CD14-positive monocyte (primary cell): ENCODE results near the gene CCDC175. TPM values are rescaled to one million over a fixed set of nuclear protein-coding genes. Genes with fewer than 3 reads are reported as not detected.

Source experiments
- DNase-seq, 3 donors: peaks; one replicate each; pipeline ENCODE4 v3.0.0-alpha.2; 2011 to 2022
- H2AFZ ChIP-seq: 2 replicates; pipeline ENCODE4 v1.6.0; 2012; ENCODE audit warnings: mild to moderate bottlenecking, low read depth, low read length, inconsistent platforms; ENCODE audit not compliant: insufficient read depth, poor library complexity, severe bottlenecking
- H3K27ac ChIP-seq, 2 donors: 1 replicate in 1 of 2; 2 replicates in 1 of 2; pipeline ENCODE4 v1.5.1; 2012 to 2013; ENCODE audit warnings: low read length in 2 of 2, control low read depth in 1 of 2, inconsistent platforms in 1 of 2, low read depth in 1 of 2, mild to moderate bottlenecking in 1 of 2
- H3K27me3 ChIP-seq, 2 donors: one replicate each; pipeline versions ENCODE4 v1.6.0 to v1.6.1; 2011 to 2013; ENCODE audit warnings: low read length in 2 of 2; ENCODE audit not compliant: control insufficient read depth in 2 of 2, insufficient read depth in 2 of 2
- H3K36me3 ChIP-seq, 2 donors: replicated peaks in 1 of 2; 1 replicate in 1 of 2; 2 replicates in 1 of 2; pipeline versions ENCODE4 v1.5.1 to v1.6.1; 2012 to 2013; ENCODE audit warnings: low read length in 2 of 2, control low read depth in 1 of 2, inconsistent platforms in 1 of 2, mild to moderate bottlenecking in 1 of 2; ENCODE audit not compliant: insufficient read depth in 2 of 2, control insufficient read depth in 1 of 2
- H3K4me1 ChIP-seq, 2 donors: 1 replicate in 1 of 2; 2 replicates in 1 of 2; pipeline versions ENCODE4 v1.5.1 to v1.6.1; 2012 to 2013; ENCODE audit warnings: low read length in 2 of 2, control low read depth in 1 of 2, inconsistent platforms in 1 of 2, mild to moderate bottlenecking in 1 of 2, moderate library complexity in 1 of 2; ENCODE audit not compliant: insufficient read depth in 2 of 2, control insufficient read depth in 1 of 2
- H3K4me2 ChIP-seq: replicated peaks from 2 replicates; pipeline ENCODE3; 2012; ENCODE audit warnings: low read length, moderate library complexity, mild to moderate bottlenecking; ENCODE audit not compliant: poor library complexity, severe bottlenecking; ENCODE audit errors: extremely low read depth
- H3K4me3 ChIP-seq, 3 experiments: fragments of 200-600 bp in 1 of 3; sonication (generic) in 1 of 3; replicated peaks in 1 of 3; 1 replicate in 2 of 3; 2 replicates in 1 of 3; pipeline ENCODE4 v1.5.1; 2011 to 2013; ENCODE audit warnings: low read length in 3 of 3, mild to moderate bottlenecking in 3 of 3, control low read depth in 2 of 3, low read depth in 2 of 3, inconsistent platforms in 1 of 3, moderate library complexity in 1 of 3
- H3K79me2 ChIP-seq: 2 replicates; pipeline ENCODE4 v1.6.0; 2012; ENCODE audit warnings: mild to moderate bottlenecking, control low read depth, inconsistent platforms, low read length, moderate library complexity; ENCODE audit not compliant: insufficient read depth
- H3K9ac ChIP-seq: 2 replicates; pipeline ENCODE4 v1.6.0; 2017; ENCODE audit warnings: low read length, mild to moderate bottlenecking; ENCODE audit not compliant: insufficient read depth, poor library complexity, severe bottlenecking
- H3K9me3 ChIP-seq, 2 donors: replicated peaks in 1 of 2; 1 replicate in 1 of 2; 2 replicates in 1 of 2; pipeline versions ENCODE4 v1.5.1 to v1.6.1; 2012 to 2013; ENCODE audit warnings: low read length in 2 of 2, control low read depth in 1 of 2; ENCODE audit not compliant: control insufficient read depth in 1 of 2, insufficient read depth in 1 of 2
- H4K20me1 ChIP-seq: 2 replicates; pipeline ENCODE4 v1.6.0; 2012; ENCODE audit warnings: mild to moderate bottlenecking, low read length, control low read depth, moderate library complexity; ENCODE audit not compliant: insufficient read depth
- H3K27ac Mint-ChIP-seq, 7 donors: one replicate each; pipeline ENCODE4 v1.8.0; 2020; ENCODE audit warnings: mild to moderate bottlenecking in 7 of 7, mixed read lengths in 7 of 7, moderate library complexity in 6 of 7, inconsistent platforms in 2 of 7
- H3K27me3 Mint-ChIP-seq, 3 donors: one replicate each; pipeline ENCODE4 v1.8.0; 2021 to 2022; ENCODE audit warnings: low read depth in 3 of 3, mild to moderate bottlenecking in 3 of 3, mixed read lengths in 3 of 3, moderate library complexity in 3 of 3, inconsistent platforms in 1 of 3
- H3K36me3 Mint-ChIP-seq, 2 donors: one replicate each; pipeline ENCODE4 v1.8.0; 2020; ENCODE audit warnings: mixed read lengths in 2 of 2, inconsistent platforms in 1 of 2, mild to moderate bottlenecking in 1 of 2
- H3K4me1 Mint-ChIP-seq: one replicate; pipeline ENCODE4 v1.8.0; 2020; ENCODE audit warnings: mild to moderate bottlenecking, mixed read lengths
- H3K4me3 Mint-ChIP-seq, 2 donors: one replicate each; pipeline ENCODE4 v1.8.0; 2020; ENCODE audit warnings: mild to moderate bottlenecking in 2 of 2, mixed read lengths in 2 of 2, moderate library complexity in 1 of 2
- H3K9me3 Mint-ChIP-seq, 7 donors: one replicate each; pipeline ENCODE4 v1.8.0; 2020 to 2022; ENCODE audit warnings: mixed read lengths in 7 of 7, mild to moderate bottlenecking in 6 of 7, moderate library complexity in 6 of 7, inconsistent platforms in 2 of 7
- CTCF ChIP-seq: fragments of 200-600 bp; IDR thresholded peaks from one replicate; pipeline ENCODE4 v1.8.0; 2022; ENCODE audit warnings: antibody characterized with exemption, mild to moderate bottlenecking
- WGBS: methylation state at CpG from one replicate; pipeline ENCODE4 v1.1.5; 2013; ENCODE audit warnings: missing lambda C conversion rate; ENCODE audit not compliant: insufficient coverage; 5-methylcytosine and 5-hydroxymethylcytosine counted together
- intact Hi-C, 2 donors: fragments of 100-400 bp; cut with micrococcal nuclease; formaldehyde crosslinking; loops; one replicate each; pipeline versions ENCODE4 v1.15.0 to v1.15.1; 2023
- polyA plus RNA-seq, 3 donors: library from polyadenylated mRNA; depleted of rRNA in 1 of 3; unstranded in 2 of 3; stranded (reverse) in 1 of 3; fragments of 300-500 nt in 2 of 3; fragments of >200 nt in 1 of 3; fragmentation: Illumina TruSeq in 2 of 3; gene quantifications; 1 replicate in 2 of 3; 2 replicates in 1 of 3; pipeline ENCODE4 v1.2.3, GENCODE V29; 2012 to 2021

CCDC175 gene
- polyA plus RNA-seq, 3 donors, result not detected

GRCh38 chr14:59458486-59458885, 118.1 kb downstream of the CCDC175 start:
- no peak overlapping the region for H3K27ac ChIP-seq
- Mint-ChIP-seq H3K9me3 (peaks cover 0 to 6% (median 0%) of the 10 kb centered on the region in 7 donors), H3K4me1 (no peaks in the 10 kb centered on the region), H3K27ac (no peak overlapping the region), H3K4me3 (no peak overlapping the region), H3K27me3 (peaks cover 2 to 7% (median 4%) of the 10 kb centered on the region in 3 donors), H3K36me3 (peaks cover 19 to 26% of the 10 kb centered on the region in 2 donors)
- H3K4me2 ChIP-seq, result no peak overlapping the region
- H4K20me1 ChIP-seq, result no peaks in the 10 kb centered on the region
- no peaks in the 10 kb centered on the region for H3K36me3 ChIP-seq
- no peak overlapping the region for H3K9ac ChIP-seq
- H3K9me3 ChIP-seq, result peaks cover 0 to under 1% of the 10 kb centered on the region in 2 donors
- no peaks in the 10 kb centered on the region for H3K79me2 ChIP-seq
- H2AFZ ChIP-seq, result no peak overlapping the region
- intact Hi-C loops, result no loop called here
- WGBS, result no CpG with 5 or more reads among the region's 2 CpGs
- H3K4me3 ChIP-seq, result no peak overlapping the region
- no peak for TF ChIP-seq CTCF
- H3K27me3 ChIP-seq, result peaks cover 6 to 7% of the 10 kb centered on the region in 2 donors
- no peak for DNase-seq
- no peaks in the 10 kb centered on the region for H3K4me1 ChIP-seq

GRCh38 chr14:59455411-59455810, 121.2 kb downstream of the CCDC175 start:
- no peaks in the 10 kb centered on the region for H3K79me2 ChIP-seq
- H3K27ac ChIP-seq, result no peak overlapping the region
- Mint-ChIP-seq H3K4me1 (no peaks in the 10 kb centered on the region), H3K4me3 (no peak overlapping the region), H3K27me3 (peaks cover 0 to 1% (median 0%) of the 10 kb centered on the region in 3 donors), H3K36me3 (peaks cover 13 to 18% of the 10 kb centered on the region in 2 donors), H3K27ac (no peak overlapping the region), H3K9me3 (peaks cover 0 to 5% (median 0%) of the 10 kb centered on the region in 7 donors)
- no peaks in the 10 kb centered on the region for H3K27me3 ChIP-seq
- no peak for DNase-seq
- no peak overlapping the region for H3K4me3 ChIP-seq
- no peaks in the 10 kb centered on the region for H3K9me3 ChIP-seq
- no peak overlapping the region for H2AFZ ChIP-seq
- H3K9ac ChIP-seq, result no peak overlapping the region
- no peaks in the 10 kb centered on the region for H4K20me1 ChIP-seq
- no CpG with 5 or more reads among the region's 1 CpG for WGBS
- H3K4me2 ChIP-seq, result no peak overlapping the region
- intact Hi-C loops, result no loop called here
- H3K4me1 ChIP-seq, result no peaks in the 10 kb centered on the region
- H3K36me3 ChIP-seq, result no peaks in the 10 kb centered on the region
- no peak for TF ChIP-seq CTCF

Other genes with a start within 250 kb of the CCDC175 start
- gene GPR135, start 111.4 kb downstream of the CCDC175 start, polyA plus RNA-seq, result under 1 TPM in 2 of 3 donors, not detected in 1; 0.05 to 0.69 TPM
- gene L3HYPDH, start 92.4 kb downstream of the CCDC175 start, polyA plus RNA-seq, result 10 to 100 TPM in 1 of 3 donors, 1 to 10 TPM in 2; 3.9 to 30.7 (median 5.3) TPM
- 100 to 1,000 TPM in 1 of 3 donors, 10 to 100 TPM in 2; 49.7 to 134 (median 99.4) TPM for gene JKAMP, start 92.3 kb downstream of the CCDC175 start, polyA plus RNA-seq